ENCODE results near the gene DCST1. TPM values are rescaled to one million over a fixed set of nuclear protein-coding genes. Genes with fewer than 3 reads are reported as not detected.
"Not testable (repeated sequence)": the region's sequence is repeated elsewhere in the genome, so short reads cannot be mapped to it uniquely, and the experiment has no call there.

DCST1 gene
- total and polyA plus RNA-seq, 2 donors (not counting 3 experiments of a cell fraction or from before 2014, with no cell fraction given), result not detected

GRCh38 chr1:154994591-154994990 lies 39.0 kb upstream of the DCST1 start:
- intact Hi-C loops (cut with micrococcal nuclease), result no loop called here
- H3K36me3 ChIP-seq (ENCODE audit: control insufficient read depth in 2 of 2, extremely low read depth in 1 of 2, insufficient read depth in 2 of 2, low read length in 2 of 2), result peaks cover 0 to 6% of the 10 kb centered on the region in 2 experiments
- no peak overlapping the region for H2AFZ ChIP-seq (ENCODE audit: low read depth, low read length)
- ChIA-PET POLR2A (interaction anchor here (0.7 to 1.7 kb wide), 4 partner anchors 10 to 137 kb away, joined by 3 to 10 read pairs (median 5); partner anchors contain the start of gene SHC1), CTCF (interaction anchor here (1.0 to 4.7 kb wide), 13 partner anchors 8 to 90 kb away, joined by 4 to 65 read pairs (median 7); partner anchors contain the start of genes FLAD1, PBXIP1, PYGO2 and SHC1)
- no peaks in the 10 kb centered on the region for H3K27me3 ChIP-seq (ENCODE audit: control insufficient read depth in 2 of 2, insufficient read depth in 2 of 2, low read length in 2 of 2)
- H4K20me1 ChIP-seq (replicated peaks; ENCODE audit: control insufficient read depth, extremely low read depth, insufficient read depth, low read length), result no peaks in the 10 kb centered on the region
- no peak for DNase-seq (ENCODE audit: low read depth, low spot score)
- H3K9me1 ChIP-seq (replicated peaks; ENCODE audit: control insufficient read depth, extremely low read depth, insufficient read depth, low read length), result no peaks in the 10 kb centered on the region
- no peaks in the 10 kb centered on the region for H3K79me2 ChIP-seq (ENCODE audit: control insufficient read depth, insufficient read depth, low read length)
- H3K4me1 ChIP-seq (ENCODE audit: control insufficient read depth, extremely low read depth, insufficient read depth, low read length), result peaks cover 3% of the 10 kb centered on the region
- no peak overlapping the region for H3K27ac ChIP-seq (ENCODE audit: insufficient read depth, low read depth, low read length)
- peak; percentile 35 for FAIRE-seq
- no peak overlapping the region for H3K4me2 ChIP-seq (ENCODE audit: insufficient read depth, low read length)
- dilution Hi-C loops (cut with MboI; ENCODE audit: extremely low pct_ligation_motif_present, low sequenced_read_pairs), result no loop called here
- H3K4me3 ChIP-seq (replicated peaks in 1 of 3; ENCODE audit: insufficient read depth in 1 of 3, low read depth in 1 of 3, low read length in 3 of 3), result no peak overlapping the region
- TF ChIP-seq EZH2 (IDR thresholded peaks at IDR 0.05; ENCODE audit: borderline replicate concordance, low read depth, low read length, severe bottlenecking) (no peak), POLR2AphosphoS5 (IDR thresholded peaks at IDR 0.05; ENCODE audit: insufficient read depth, low read depth, low read length) (no peak), MYC (IDR thresholded peaks at IDR 0.05; ENCODE audit: low read depth, low read length) (no peak)
- TF ChIP-seq, protein P1, sequence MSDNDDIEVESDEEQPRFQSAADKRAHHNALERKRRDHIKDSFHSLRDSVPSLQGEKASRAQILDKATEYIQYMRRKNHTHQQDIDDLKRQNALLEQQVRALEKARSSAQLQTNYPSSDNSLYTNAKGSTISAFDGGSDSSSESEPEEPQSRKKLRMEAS (IDR thresholded peaks at IDR 0.05; ENCODE audit: insufficient read depth, insufficient read length), result no peak
- no peaks in the 10 kb centered on the region for H3K9me3 ChIP-seq (replicated peaks; ENCODE audit: control insufficient read depth, insufficient read depth, low read length)
- BruUV-seq (replicated peaks), result no TSS peak
- H3K9ac ChIP-seq (replicated peaks; ENCODE audit: extremely low read depth, insufficient read depth, low read length), result no peak overlapping the region

GRCh38 chr1:154995301-154995983 lies 38.2 kb upstream of the DCST1 start:
- peak; percentile 80 for DNase-seq (ENCODE audit: low read depth, low spot score)
- H3K4me2 ChIP-seq (ENCODE audit: insufficient read depth, low read length); H3K36me3 ChIP-seq (ENCODE audit: control insufficient read depth in 2 of 2, extremely low read depth in 1 of 2, insufficient read depth in 2 of 2, low read length in 2 of 2); H4K20me1 ChIP-seq (replicated peaks; ENCODE audit: control insufficient read depth, extremely low read depth, insufficient read depth, low read length); H3K27me3 ChIP-seq (ENCODE audit: control insufficient read depth in 2 of 2, insufficient read depth in 2 of 2, low read length in 2 of 2); H3K9me3 ChIP-seq (replicated peaks; ENCODE audit: control insufficient read depth, insufficient read depth, low read length); H3K9me1 ChIP-seq (replicated peaks; ENCODE audit: control insufficient read depth, extremely low read depth, insufficient read depth, low read length); H2AFZ ChIP-seq (ENCODE audit: low read depth, low read length); H3K9ac ChIP-seq (replicated peaks; ENCODE audit: extremely low read depth, insufficient read depth, low read length); H3K27ac ChIP-seq (ENCODE audit: insufficient read depth, low read depth, low read length); dilution Hi-C loops (cut with MboI; ENCODE audit: extremely low pct_ligation_motif_present, low sequenced_read_pairs); H3K79me2 ChIP-seq (ENCODE audit: control insufficient read depth, insufficient read depth, low read length); H3K4me3 ChIP-seq (replicated peaks in 1 of 3; ENCODE audit: insufficient read depth in 1 of 3, low read depth in 1 of 3, low read length in 3 of 3); BruUV-seq (replicated peaks): not testable (repeated sequence)
- peak; percentile 83 for FAIRE-seq
- ChIA-PET POLR2A (interaction anchor here (0.7 to 1.1 kb wide), 4 partner anchors 10 to 516 kb away, joined by 4 to 10 read pairs (median 7); partner anchors contain the start of gene SHC1), CTCF (interaction anchor here (0.5 to 4.7 kb wide), 16 partner anchors 12 to 436 kb away, joined by 3 to 65 read pairs (median 6); partner anchors contain the start of genes FLAD1, PBXIP1, PYGO2 and SHC1)
- H3K4me1 ChIP-seq (ENCODE audit: control insufficient read depth, extremely low read depth, insufficient read depth, low read length), result peaks cover 11% of the 10 kb centered on the region
- TF ChIP-seq CTCF (IDR thresholded peaks at IDR 0.05; ENCODE audit: extremely low read depth in 1 of 2, insufficient read depth in 1 of 2, low read depth in 1 of 2, low read length in 2 of 2), result peak; percentile 34 to 36
- intact Hi-C loops (cut with micrococcal nuclease), result loop anchor here (1.0 to 5.0 kb wide), 2 partner anchors 20 to 328 kb away; no protein-coding TSS in a partner anchor
